Upper lobe of left lung (tissue), 6 donors: ENCODE results near the gene SCPEP1. TPM values are rescaled to one million over a fixed set of nuclear protein-coding genes. Genes with fewer than 3 reads are reported as not detected.
"Not testable (repeated sequence)": the region's sequence is repeated elsewhere in the genome, so short reads cannot be mapped to it uniquely, and the experiment has no call there.

Experiments
- ATAC-seq, 2 donors: fragments of 200-7000 bp; cut with Tn5 transposase; one replicate each; pipeline ENCODE4 v1.9.1; 2022; ENCODE audit warnings: mild to moderate bottlenecking in 2 of 2, moderate library complexity in 2 of 2; ENCODE audit not compliant: low FRiP score in 2 of 2
- DNase-seq, 2 donors: peaks; one replicate each; pipeline ENCODE4 v3.0.0-alpha.2; 2019 to 2020
- H3K27ac ChIP-seq, 4 donors: fragments of 200-600 bp; sonication (generic); one replicate each; pipeline ENCODE4 v1.5.1; 2016 to 2019
- H3K27me3 ChIP-seq, 4 donors: fragments of 200-600 bp; sonication (generic); one replicate each; pipeline ENCODE4 v1.5.1; 2017 to 2019
- H3K36me3 ChIP-seq, 4 donors: fragments of 200-600 bp; sonication (generic); one replicate each; pipeline ENCODE4 v1.5.1; 2016 to 2019
- H3K4me1 ChIP-seq, 4 donors: fragments of 200-600 bp; sonication (generic); one replicate each; pipeline ENCODE4 v1.5.1; 2018 to 2019
- H3K4me3 ChIP-seq, 4 donors: fragments of 200-600 bp; sonication (generic); one replicate each; pipeline ENCODE4 v1.5.1; 2017 to 2019; ENCODE audit warnings: mild to moderate bottlenecking in 2 of 4, moderate library complexity in 1 of 4
- H3K9me3 ChIP-seq, 4 donors: fragments of 200-600 bp; sonication (generic); one replicate each; pipeline ENCODE4 v1.5.1; 2018 to 2019
- EP300 ChIP-seq, 4 donors: sonication (generic); formaldehyde crosslinking; IDR thresholded peaks; one replicate each; pipeline ENCODE4 v1.5.1; 2017; ENCODE audit warnings: antibody characterized with exemption in 4 of 4, control low read depth in 2 of 4
- POLR2A ChIP-seq, 4 donors: fragments of 450-650 bp; IDR thresholded peaks; one replicate each; pipeline ENCODE4 v1.5.1; 2016 to 2017; ENCODE audit warnings: antibody characterized with exemption in 4 of 4, mild to moderate bottlenecking in 2 of 4
- POLR2AphosphoS5 ChIP-seq, 2 donors: sonication (generic); formaldehyde crosslinking; IDR thresholded peaks; one replicate each; pipeline ENCODE4 v1.5.1; 2017; ENCODE audit warnings: antibody characterized with exemption in 2 of 2
- WGBS, 2 donors: methylation state at CpG; one replicate each; pipeline ENCODE4 v1.1.5; 2017 to 2018; 5-methylcytosine and 5-hydroxymethylcytosine counted together
- total RNA-seq, 6 donors: library from RNA; depleted of rRNA in 4 of 6; stranded (reverse); fragments of >200 nt in 4 of 6; gene quantifications; one replicate each; pipeline versions ENCODE4 v1.1.0 to v1.2.1, GENCODE V29; 2016 to 2021
- TF ChIP-seq, protein P1 (sequence below), 6 experiments: fragments of 450-650 bp in 4 of 6; fragments of 200-600 bp in 2 of 6; sonication (generic) in 2 of 6; IDR thresholded peaks; one replicate each; pipeline ENCODE4 v1.5.1; 2016 to 2019; ENCODE audit warnings: antibody characterized with exemption in 6 of 6
- donor health status: DM: no; HTN: no; CAD: no; lungs with moderate emphysema.
- donor health status: DM: no; HTN: yes; CAD: no; lungs with severe emphysema.

Gene SCPEP1
- total RNA-seq, 6 donors from 2014 or later = 96.4 to 172 (median 133) TPM

DNA sequence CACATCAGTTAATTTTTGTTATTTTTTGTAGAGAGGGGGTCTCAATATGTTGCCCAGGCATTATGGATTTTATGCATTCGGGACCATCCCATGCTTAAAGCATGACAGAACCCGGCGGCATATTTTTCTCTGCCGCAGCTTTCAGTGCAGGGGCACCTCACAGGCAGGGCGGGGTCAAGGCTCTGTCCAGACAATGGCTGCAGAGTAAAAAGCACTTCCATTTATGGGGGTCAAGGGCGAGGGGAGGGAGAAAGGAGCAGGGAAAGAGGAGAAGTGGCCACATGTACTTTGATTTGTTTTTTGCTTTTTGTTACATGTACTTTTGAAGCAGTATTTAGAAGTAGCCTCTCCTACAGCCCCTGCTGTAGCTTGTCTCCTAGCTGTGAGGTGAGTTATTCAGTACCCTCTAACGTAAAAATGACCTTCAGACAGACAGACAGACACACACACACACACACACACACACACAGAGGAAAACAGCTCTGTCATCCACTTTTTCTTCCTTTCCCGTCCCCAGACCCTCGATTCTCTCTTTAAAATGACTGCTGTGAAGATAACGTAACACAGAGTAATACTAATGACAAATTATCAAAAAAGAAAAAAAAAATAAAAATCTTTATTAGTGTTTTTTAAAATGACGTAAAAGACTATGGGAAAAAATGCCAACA lies 856 bp upstream of the SCPEP1 start:
- no peak for ATAC-seq
- H3K36me3 ChIP-seq = peaks cover 0 to 9% (median 4%) of the 10 kb centered on the region in 4 donors
- peak overlapping the region in 1 of 4 donors; percentile 80 for H3K27ac ChIP-seq
- no peaks in the 10 kb centered on the region for H3K27me3 ChIP-seq
- DNase-seq = no peak
- H3K4me3 ChIP-seq = peak overlapping the region in 3 of 4 donors; percentile 46 to 73 (median 59)
- H3K9me3 ChIP-seq = no peaks in the 10 kb centered on the region
- TF ChIP-seq POLR2AphosphoS5 (IDR thresholded peaks at IDR 0.05) = no peak
- 50 to 52% methylated on average over 11 of the region's 11 CpGs for WGBS, 2 donors
- H3K4me1 ChIP-seq = peaks cover 8 to 23% (median 13%) of the 10 kb centered on the region in 4 donors

GRCh38 chr17:56978441-56979090 lies 635 bp downstream of the SCPEP1 start:
- no peak for TF ChIP-seq POLR2AphosphoS5 (IDR thresholded peaks at IDR 0.05)
- TF ChIP-seq, protein P1, sequence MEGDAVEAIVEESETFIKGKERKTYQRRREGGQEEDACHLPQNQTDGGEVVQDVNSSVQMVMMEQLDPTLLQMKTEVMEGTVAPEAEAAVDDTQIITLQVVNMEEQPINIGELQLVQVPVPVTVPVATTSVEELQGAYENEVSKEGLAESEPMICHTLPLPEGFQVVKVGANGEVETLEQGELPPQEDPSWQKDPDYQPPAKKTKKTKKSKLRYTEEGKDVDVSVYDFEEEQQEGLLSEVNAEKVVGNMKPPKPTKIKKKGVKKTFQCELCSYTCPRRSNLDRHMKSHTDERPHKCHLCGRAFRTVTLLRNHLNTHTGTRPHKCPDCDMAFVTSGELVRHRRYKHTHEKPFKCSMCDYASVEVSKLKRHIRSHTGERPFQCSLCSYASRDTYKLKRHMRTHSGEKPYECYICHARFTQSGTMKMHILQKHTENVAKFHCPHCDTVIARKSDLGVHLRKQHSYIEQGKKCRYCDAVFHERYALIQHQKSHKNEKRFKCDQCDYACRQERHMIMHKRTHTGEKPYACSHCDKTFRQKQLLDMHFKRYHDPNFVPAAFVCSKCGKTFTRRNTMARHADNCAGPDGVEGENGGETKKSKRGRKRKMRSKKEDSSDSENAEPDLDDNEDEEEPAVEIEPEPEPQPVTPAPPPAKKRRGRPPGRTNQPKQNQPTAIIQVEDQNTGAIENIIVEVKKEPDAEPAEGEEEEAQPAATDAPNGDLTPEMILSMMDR (IDR thresholded peaks at IDR 0.05) = no peak
- no peak for TF ChIP-seq POLR2A (IDR thresholded peaks at IDR 0.05)
- no peak for TF ChIP-seq EP300 (IDR thresholded peaks at IDR 0.05)
- Histone ChIP-seq H3K4me1 (peaks cover 9 to 26% (median 18%) of the 10 kb centered on the region in 4 donors), H3K27ac (peak overlapping the region; percentile 54 to 80 (median 66)), H3K4me3 (peak overlapping the region; percentile 46 to 73 (median 64)), H3K36me3 (peaks cover 0 to 12% (median 5%) of the 10 kb centered on the region in 4 donors), H3K9me3 (no peaks in the 10 kb centered on the region), H3K27me3 (no peaks in the 10 kb centered on the region)
- no peak for DNase-seq
- WGBS, 2 donors = 18 to 22% methylated on average over 11 of the region's 11 CpGs
- ATAC-seq = no peak

DNA sequence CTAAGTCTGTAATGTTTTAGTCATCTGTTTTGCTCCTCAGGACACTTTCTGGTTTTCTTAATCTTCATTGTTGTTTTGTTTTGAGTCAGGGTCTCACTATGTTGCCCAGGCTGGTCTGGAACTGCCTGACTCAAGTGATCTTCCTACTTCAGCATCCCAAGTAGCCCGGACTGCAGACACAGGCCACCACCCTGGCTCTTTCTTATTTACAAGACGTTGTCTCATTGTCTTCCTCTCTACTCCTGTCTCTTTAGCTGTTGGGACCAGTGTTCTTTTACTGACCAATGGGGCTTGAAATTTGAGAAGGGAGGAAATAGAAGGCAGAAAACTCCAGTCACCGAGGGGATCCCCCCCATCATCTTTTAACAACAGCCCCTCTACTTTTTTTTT lies 1.2 kb downstream of the SCPEP1 start:
- Histone ChIP-seq H3K27ac (peak overlapping the region in 3 of 4 donors; percentile 11 to 80 (median 74)), H3K9me3 (no peaks in the 10 kb centered on the region), H3K4me3 (peak overlapping the region in 2 of 4 donors; percentile 59 to 73), H3K4me1 (peaks cover 10 to 30% (median 18%) of the 10 kb centered on the region in 4 donors), H3K27me3 (no peaks in the 10 kb centered on the region), H3K36me3 (peaks cover 0 to 12% (median 5%) of the 10 kb centered on the region in 4 donors)
- TF ChIP-seq, protein P1 (IDR thresholded peaks at IDR 0.05) = no peak
- TF ChIP-seq EP300 (IDR thresholded peaks at IDR 0.05) (no peak), POLR2AphosphoS5 (IDR thresholded peaks at IDR 0.05) (no peak), POLR2A (IDR thresholded peaks at IDR 0.05) (no peak)
- 62 to 63% methylated on average over 3 of the region's 3 CpGs for WGBS, 2 donors
- no peak for ATAC-seq
- no peak for DNase-seq

DNA sequence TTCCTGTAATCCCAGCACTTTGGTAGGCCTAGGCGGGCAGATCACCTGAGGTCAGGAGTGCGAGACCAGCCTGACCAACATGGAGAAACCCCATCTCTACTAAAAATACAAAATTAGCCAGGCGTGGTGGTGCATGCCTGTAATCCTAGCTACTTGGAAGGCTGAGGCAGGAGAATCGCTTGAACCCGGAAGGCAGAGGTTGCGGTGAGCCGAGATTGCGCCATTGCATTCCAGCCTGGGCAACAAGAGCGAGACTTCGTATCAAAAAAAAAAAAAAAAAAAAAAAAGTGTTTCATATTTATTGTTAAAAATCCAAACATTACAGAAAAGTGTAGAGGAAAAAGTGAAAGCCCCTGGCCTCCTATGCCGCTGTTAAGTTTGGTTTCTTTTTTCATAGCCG lies 2.6 kb downstream of the SCPEP1 start:
- not testable (repeated sequence) for H3K9me3 ChIP-seq, DNase-seq, ATAC-seq, H3K27me3 ChIP-seq, H3K4me3 ChIP-seq, H3K27ac ChIP-seq
- peaks cover 3 to 25% (median 10%) of the 10 kb centered on the region in 4 donors for H3K36me3 ChIP-seq
- 87 to 89% methylated on average over 12 of the region's 12 CpGs for WGBS, 2 donors
- peaks cover 10 to 31% (median 24%) of the 10 kb centered on the region in 4 donors for H3K4me1 ChIP-seq

DNA sequence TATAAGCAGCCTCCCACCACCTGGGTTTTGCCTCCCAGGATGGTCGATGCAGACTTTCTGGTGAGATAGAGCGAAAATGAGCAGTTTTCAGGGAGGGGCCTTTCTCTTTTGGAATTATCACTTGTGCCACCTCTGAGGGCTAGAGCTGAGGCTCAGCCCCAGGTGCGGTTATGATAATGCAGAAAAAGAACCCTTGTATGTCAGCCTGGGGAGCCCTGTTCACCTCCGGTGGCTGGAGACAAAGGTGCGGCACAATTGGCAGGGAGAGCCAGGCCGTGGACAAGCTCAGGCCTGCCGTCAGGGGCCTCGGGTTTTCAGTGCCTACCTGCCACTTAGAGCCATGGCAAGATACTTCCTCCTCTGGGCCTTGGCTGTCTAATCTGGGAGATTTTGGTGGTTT lies 4.4 kb downstream of the SCPEP1 start:
- TF ChIP-seq, protein P1 (IDR thresholded peaks at IDR 0.05) = no peak
- no peak for TF ChIP-seq EP300 (IDR thresholded peaks at IDR 0.05)
- TF ChIP-seq POLR2A (IDR thresholded peaks at IDR 0.05) = no peak
- TF ChIP-seq POLR2AphosphoS5 (IDR thresholded peaks at IDR 0.05) = no peak
- Histone ChIP-seq H3K27ac (no peak overlapping the region), H3K36me3 (peaks cover 4 to 42% (median 20%) of the 10 kb centered on the region in 4 donors), H3K4me3 (no peak overlapping the region), H3K27me3 (no peaks in the 10 kb centered on the region), H3K4me1 (peaks cover 10 to 32% (median 22%) of the 10 kb centered on the region in 4 donors), H3K9me3 (no peaks in the 10 kb centered on the region)
- DNase-seq (peak in 1 of 2 donors; percentile 18), ATAC-seq (no peak)
- 93 to 94% methylated on average over 8 of the region's 8 CpGs for WGBS, 2 donors
